HL-60/S4 (cell line): ENCODE results near the gene C1QL1.

ENCODE experiments used
- in situ Hi-C: fragments of 300-500 bp; cut with MboI; formaldehyde crosslinking; loops from 2 replicates; pipeline ENCODE4 v1.14.3; 2022; ENCODE audit warnings: low sequenced_read_pairs

Gene C1QL1

DNA sequence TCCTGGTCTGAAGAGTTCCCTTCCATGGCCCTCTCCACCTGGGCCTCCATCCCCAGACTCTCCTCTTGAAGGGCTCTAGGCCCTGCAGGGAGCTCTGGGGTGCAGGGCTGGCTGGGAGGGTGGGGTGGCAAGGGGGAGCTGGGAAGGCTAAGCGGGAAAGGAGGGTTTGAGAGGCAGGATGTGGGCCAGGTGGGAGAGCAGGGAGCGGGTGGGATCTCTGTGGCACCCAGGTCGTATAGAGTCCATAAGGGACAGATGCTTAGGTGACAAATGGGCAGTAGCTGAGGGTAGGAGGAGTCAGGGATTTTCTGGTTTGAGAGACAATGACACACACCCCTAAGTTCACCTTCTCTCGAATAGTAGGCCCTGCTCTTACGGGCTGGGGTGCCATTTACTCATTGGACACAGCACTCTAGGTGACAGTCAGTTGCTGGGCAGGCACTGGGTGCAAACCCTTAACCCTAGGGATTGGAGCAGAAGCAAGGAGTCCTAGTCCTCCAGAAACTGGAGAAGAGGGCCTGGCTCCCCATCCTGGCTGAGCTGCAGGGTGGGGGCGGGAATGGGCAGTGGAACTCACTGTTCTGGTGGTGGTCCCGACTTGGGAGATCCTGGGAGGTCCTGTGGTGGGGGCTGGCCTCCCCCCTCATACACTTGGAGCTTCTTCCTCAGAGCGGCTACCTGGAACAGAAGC is 35.9 kb downstream of the C1QL1 start:
- in situ Hi-C loops, result no loop called here

DNA sequence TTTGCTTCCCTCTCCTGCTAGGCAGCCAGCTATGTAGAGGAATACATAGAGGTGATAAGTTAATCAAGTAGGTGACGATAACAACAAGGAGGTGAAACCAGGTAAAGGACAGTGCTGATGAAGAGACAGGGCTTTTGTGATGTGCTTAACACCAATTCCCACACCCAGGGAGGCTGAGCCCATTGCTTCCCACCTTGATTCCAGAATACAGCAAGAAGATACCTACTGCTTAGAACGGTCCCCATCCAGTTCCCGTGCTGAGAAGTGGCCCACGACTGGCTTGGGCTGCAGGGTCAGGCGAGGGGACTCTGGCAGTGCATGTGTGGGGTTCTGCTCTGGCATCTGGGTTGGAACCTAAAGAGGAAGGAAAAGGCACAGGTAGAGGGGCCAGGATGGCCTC is 36.7 kb downstream of the C1QL1 start:
- in situ Hi-C loops, result no loop called here

DNA sequence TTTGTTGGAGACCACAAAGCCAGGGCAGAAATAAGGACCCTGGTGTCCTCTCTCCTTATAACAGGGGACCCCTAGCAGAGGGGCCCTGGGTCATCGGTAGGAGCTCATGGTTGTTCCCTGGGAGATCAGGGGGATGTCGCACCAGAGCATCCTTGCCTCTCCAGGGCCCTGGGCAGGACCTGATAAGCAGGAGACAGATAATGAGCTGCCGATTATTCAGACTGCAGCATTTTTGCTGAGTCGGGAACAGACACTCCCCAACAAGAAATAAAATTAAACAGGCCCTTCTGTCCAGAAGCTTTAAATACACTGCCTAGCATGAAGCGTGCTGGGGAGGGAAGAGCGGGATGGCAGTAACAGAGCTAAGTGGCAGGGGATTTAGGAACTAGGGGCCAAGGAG is 37.4 kb downstream of the C1QL1 start:
- in situ Hi-C loops, result no loop called here

DNA sequence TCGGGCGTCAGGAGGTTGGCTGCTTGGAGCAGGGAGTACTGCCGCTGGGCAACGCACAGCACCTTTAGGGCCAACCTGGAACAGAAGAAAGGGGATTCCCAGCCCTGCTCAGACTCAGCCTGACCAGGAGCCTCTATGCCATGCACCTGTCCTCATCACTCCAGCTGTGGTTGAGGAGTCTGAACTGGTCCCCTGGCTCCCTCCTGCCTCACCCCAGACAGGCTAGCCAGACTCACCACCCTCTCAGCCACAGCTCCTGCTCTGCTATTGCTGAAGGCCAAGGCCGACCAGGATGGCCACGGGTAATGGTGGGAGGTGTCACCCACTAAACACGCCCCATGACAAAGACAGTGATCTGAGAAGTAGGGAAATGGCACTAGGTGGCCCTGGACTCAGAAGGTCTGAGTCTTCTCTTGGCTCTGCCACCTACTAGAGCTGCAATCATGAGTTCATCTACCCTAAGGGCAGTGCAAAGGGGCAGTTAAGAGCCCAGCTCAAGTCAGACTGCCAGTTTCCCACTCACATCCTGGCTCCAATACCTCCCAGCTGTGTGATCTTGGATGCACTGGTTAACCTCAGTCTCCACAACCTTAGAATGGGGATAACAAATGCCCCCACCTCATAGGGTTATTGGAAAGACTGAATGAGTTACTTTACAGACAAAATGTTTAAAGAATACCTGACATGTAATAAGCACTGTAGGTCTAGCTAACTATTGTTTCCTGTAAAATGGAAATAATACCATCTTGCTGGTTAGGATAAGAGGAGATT is 39.0 kb downstream of the C1QL1 start:
- in situ Hi-C loops, result loop anchor here (10.0 kb wide), 1 partner anchor 96 kb away; no protein-coding TSS in a partner anchor

DNA sequence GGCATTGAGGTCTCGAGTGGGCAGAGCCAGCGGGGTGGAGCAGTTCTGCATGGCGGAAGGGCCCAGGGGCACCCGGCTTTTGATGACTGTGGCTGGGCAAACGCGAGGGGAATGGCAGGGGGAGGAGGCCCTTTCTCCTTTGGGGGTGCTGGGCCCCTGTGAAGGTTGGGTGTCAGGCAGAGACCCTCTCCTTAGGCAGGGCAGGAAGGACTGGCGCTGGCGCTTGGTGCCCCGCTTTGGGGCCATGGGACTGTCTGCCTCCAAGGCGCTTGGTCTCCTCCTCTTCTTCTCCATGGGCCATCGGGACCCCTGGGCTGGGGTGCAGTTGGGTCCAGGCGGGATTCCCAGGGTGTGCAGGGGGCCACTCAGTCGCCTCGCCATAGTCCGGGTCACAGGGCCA is 40.0 kb downstream of the C1QL1 start:
- in situ Hi-C loops, result loop anchor here (10.0 kb wide), 1 partner anchor 97 kb away; no protein-coding TSS in a partner anchor

DNA sequence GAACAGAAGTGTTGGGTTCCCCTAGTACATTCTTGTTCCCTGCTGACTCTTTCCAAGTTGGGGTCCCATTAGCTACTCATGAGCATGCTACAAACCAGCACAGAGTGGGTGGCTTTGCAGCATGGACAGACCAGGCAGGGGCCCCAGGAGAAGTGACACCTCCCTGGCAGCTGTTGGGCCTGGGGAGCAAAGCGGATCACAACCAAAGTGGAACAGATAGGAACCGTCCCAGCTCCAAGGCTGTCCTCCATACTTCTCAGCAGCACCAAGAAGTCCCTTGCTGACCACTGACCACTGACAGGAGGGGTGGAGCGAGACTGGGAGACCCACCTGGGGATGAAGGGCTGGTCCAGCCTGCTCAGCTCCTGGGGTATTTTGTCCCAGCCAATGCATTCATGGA is 40.4 kb downstream of the C1QL1 start:
- in situ Hi-C loops, result loop anchor here (10.0 kb wide), 1 partner anchor 97 kb away; no protein-coding TSS in a partner anchor

DNA sequence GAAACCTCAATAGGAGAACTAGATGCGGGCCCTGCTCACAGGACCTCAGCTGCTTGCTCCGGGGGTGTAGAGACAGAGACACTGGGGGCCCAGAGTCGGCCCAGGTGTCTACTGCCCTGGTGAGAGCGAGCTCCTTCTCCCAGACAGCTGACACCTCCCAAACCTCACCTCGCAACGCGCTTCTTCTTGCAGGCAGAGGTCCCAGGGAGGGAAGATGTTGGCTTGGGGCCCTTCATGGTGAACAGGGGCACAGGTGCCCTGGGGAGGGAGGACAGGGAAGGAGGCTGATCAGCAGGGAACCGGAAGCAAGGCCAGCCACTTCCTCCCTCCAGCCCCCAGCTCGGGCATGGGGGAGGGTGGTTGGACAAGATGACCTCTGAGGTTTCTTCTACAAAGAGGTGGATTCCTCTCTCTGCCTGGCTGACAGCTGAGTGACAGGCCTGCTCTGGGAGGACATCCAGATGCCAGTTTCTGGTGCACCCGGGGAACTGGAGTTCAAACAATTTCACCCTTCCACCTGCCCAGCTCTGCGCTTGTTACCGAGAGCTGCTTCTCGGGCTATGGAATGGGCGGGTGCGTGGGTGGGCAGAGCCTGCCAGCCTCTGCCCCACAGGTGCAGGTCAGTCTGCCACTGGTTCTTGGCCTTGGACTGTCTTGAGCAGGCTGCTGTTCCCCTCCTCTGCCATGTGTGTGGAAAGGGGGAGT is 41.1 kb downstream of the C1QL1 start:
- in situ Hi-C loops, result loop anchor here (10.0 kb wide), 1 partner anchor 98 kb away; no protein-coding TSS in a partner anchor

DNA sequence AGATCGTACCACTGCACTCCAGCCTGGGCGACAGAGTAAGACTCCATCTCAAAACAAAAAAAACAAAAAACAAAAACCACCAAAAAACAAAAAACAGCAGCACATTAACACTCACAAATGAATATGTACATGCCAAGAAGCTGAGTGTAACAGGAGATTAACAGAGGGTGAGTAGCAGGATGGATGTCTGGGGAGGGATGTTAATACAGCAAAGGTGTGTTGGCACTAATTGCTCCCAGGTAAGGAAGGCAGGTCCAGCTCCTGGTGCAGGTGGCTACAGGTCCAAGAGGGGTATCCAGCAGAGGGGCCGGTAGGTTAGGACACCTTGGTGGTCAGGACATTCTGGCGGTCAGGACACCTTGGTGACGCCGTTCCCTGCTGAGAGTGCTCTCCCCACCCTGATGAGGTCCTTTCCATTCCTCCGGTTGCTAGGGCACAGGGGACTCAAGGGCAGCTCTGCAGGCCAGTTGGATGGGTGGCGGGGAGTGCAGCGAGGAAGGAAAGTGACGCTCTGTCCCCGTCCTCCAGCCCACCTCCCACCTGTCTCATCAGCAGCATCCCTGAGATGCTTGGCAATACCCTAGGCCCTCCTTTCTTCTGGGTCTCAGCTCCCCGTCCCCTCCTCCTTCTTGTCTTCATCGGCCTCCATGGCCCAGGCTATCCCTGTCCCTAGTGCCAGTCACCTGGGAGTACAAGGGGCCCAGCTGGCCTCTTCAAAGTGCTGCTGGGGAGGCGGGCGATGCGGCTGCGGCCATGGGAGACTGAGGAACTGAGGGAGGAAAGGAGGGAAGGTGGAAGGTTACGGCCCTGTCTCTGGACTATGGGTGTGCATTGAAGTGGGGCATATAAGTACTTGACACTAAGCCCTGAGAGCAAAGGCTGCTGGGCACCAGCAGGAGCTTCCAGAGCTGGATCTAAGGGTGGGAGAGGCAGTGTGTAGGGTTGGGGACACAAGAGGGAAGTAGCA is 42.1 kb downstream of the C1QL1 start:
- in situ Hi-C loops, result loop anchor here (10.0 kb wide), 1 partner anchor 99 kb away; no protein-coding TSS in a partner anchor

DNA sequence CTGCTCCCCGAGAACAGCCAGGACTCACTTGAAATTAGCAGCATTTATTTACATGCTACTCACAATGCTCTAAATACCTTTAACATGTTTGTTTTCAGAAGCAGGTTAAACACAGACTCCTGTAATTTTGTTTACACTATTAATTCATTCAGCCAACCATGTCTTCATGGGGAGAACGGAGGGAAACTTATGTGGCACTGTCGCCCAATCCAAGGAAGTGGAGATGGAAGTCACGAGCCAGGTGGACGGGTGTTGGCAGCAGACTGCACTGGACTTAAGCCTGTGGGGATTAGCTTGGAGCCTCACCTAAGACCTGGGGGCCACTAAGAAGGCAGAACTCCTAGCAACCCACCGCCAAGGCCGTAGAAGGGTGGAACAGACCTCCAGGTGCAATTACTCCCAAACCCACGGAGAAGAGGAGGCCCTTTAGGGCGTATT is 44.0 kb downstream of the C1QL1 start:
- in situ Hi-C loops, result loop anchor here (10.0 kb wide), 1 partner anchor 101 kb away; no protein-coding TSS in a partner anchor

DNA sequence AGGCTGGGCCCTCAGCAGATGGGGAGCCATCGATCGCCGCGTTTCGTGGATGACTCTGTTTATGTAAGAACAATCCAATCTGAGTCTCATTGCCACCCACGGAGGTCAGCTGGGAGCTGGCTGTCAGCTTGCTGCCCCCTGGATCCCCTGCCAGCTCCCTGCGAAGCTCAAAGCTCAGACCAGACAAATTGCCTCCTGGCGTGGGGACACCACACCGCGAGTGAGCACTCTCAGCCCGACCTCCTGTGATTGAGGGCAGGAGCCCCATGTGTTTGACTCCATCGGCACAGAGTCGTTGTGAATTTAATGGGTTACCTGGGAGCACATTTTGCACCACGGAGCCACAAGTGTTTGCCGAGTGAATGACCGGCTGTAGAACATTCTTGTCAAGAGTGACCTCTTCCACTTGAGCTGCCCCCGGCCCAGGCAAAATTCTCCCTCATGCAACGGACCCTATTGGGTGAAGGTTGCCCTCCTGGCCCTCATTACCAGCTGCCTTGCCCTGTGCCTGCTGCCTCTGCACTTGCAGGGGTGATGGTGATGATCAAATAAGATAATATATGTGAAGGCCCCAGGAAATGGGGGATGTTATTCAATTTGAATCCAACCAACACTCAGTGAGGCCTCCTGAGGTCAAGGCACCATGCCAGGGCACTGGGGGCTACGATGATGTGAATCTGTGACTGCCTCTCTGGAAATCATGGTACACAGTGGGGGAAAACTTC is 45.2 kb downstream of the C1QL1 start:
- in situ Hi-C loops, result loop anchor here (10.0 kb wide), 1 partner anchor 102 kb away; no protein-coding TSS in a partner anchor

DNA sequence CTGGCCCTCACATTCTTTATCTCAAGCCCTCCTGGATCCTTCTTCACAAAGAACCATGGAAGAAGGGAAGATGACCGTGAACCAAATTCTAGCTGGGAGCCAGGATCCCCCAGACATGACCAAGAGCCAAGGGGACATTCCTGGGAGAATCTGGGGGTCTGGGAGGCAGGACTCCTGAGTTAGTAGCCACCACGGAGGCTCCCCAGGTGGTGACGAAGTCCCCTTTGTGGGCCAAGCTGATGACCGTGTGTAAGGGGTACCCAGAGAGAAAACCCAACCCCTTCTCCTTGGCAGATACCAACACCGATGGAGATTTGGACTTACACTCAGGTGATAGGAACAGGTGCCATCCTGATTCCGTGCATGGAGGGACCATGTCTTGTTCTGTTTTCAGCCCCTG is 46.0 kb downstream of the C1QL1 start:
- in situ Hi-C loops, result loop anchor here (10.0 kb wide), 1 partner anchor 103 kb away; no protein-coding TSS in a partner anchor

DNA sequence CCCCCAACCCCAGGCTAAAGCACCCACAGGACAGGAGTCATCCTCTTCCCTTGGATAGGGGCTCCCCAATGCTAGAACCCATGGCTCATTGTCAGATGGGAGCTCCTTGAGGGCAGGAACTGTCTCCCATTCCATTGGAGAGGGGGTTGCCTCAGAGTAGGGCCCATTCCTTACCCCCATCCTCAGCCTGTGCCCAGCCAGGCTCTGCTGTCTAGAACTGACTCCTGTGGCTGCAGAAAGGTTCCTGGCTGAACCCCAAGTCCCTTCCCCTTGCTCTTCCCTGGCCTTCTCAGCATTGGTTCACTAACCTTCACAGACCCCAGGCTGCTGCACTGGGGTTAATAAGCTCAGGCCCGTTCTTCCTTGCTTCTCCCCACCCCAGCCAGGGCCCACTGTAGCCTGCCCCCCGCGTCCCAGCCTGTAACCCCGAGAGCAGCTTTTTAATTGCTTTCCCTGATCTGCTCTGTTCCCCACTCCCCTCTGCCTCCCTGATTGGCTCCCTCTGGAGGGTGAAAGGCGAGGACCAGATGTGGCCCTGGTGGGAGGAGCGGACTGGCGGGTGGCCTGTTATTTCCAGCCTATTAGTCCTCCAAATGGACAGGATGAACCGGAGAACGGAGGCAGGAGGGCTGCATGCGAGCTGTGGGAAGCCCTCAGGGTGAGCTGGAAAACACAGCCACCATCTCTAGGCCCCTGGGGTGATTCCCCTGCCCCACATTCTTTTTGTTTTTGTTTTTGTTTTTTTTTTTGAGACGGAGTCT is 46.8 kb downstream of the C1QL1 start:
- in situ Hi-C loops, result loop anchor here (10.0 kb wide), 1 partner anchor 103 kb away; no protein-coding TSS in a partner anchor

DNA sequence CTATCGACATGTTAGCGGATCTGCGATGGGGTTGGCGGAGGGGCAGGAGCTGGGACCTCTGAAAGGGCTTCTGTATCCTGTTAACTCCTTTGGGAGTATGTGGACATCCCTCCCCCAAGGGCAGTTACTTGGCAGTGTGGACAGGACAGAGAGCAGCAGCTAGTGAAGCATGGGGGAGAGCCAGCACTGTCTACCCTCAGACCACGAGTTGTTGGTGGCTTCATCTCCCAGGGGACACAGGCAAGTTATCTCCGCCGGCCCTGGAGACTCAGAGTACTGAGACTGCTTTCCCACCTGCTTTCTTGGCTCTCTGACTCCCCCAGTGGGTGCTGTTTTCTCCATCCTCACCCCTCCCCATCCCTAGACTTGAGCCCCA is 47.5 kb downstream of the C1QL1 start:
- in situ Hi-C loops, result loop anchor here (10.0 kb wide), 1 partner anchor 104 kb away; no protein-coding TSS in a partner anchor

DNA sequence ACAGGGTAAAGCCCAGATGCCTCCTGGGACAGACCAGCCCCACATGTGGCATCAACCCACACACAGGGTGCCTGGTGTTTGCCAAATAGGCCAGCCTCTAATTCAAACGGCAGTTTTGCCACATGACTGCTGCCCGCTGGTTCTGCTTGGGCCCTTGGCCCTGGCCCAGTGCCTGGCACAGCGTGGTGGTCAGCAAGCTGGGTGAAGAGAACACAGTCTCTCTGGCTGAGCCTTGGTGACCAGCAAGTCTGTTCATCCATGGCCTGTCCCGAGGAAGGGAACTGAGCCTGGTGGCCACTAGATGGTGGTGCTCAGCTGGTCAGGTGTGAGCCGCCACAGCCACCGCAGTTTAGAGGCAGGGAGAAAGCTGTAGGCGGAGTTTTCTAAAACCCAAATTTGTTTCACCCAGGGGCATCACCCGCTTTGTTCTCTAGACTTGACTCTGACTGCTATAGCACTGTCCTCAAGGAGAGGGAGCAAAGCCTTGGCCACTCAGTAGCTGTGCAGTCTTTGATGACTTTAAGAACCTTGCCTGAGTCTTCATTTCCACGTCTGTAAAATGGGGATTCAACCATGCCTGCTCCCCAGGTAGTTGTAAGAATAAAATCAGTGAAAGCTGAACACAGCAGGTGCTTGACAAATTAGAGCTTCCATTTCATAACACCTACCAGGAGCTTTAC is 48.1 kb downstream of the C1QL1 start:
- in situ Hi-C loops, result loop anchor here (10.0 kb wide), 1 partner anchor 105 kb away; no protein-coding TSS in a partner anchor

DNA sequence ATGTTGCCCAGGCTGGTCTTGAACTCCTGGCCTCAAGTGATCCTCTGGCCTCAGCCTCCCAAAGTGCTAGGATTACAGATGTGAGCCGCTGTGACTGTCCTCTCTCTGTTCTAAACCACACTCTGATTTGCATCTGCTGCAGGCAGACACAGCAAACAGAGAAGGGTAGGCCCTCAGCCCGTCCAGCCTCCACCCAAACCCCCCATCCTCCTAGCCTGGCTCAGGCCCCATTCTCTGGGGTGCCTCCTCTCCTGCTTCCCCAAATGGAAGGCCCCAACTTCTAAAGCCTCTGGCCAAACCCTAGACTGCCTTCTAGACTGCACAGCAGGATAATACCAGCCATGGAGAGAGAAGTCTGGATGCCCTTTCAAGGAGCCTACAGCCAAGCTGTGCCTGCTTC is 48.7 kb downstream of the C1QL1 start:
- in situ Hi-C loops, result no loop called here

DNA sequence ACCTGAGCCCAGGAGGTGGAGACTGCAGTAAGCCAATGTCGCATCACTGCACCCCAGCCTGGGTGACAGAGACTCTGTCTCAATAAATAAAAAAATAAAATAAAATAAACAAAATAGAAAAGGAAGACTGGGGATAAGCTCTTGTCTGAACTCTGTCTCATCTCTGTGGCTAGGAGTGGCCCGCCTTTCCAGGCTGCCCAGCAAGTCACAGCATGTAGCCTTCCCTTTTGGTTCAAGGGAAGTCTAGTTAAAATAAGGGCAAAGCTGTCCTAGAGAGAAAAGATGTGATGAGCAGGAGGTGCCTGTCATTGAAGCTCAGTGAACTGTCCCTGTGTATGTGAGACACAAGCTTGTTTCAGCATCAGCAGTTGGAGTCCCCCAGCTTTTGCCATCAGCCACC is 50.1 kb downstream of the C1QL1 start:
- in situ Hi-C loops, result no loop called here

DNA sequence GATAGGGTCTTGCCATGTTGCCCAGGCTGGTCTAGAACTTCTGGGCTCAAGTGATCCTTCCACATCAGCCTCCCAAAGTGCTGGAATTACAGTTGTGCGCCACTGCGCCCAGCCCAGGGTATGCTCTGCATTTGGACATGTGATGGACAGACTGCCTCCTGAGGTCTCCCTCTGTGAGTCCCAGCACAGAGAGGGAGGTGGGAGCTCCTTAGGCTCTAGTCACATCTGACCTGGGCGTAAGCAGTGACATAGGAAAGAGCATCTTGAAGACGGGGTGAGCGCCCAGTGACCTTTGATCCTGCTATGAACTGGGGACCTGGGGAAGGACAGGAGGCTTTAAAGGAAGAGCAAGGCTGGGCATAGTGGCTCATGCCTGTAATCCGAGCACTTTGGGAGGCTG is 50.6 kb downstream of the C1QL1 start:
- in situ Hi-C loops, result no loop called here

DNA sequence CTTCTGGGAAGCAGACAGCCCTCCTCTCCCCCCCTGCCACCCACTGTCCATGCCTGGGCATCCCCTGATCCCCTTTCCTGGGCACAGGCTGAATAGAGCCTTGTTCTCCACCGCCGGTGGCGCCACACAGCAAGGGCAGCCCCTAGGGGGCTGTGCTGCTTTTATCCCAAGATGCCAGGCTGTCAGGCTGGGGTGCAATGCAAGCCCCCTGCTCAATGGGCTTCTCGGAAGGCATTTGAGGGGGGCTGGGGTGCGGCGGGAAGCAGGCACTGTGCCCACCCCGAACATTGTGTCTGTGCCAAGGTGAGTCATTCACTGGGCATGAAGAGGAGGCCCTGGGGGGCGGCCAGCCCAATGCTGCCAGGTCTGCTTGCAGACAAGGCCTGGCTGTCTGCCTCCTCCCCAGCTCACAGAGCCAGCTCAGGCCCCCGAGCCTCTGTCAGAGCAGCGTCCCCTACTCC is 51.3 kb downstream of the C1QL1 start:
- in situ Hi-C loops, result no loop called here
